MM.1S (cell line): ENCODE measurements around the gene CLDN7.

Source experiments
- DNase-seq: peaks from one replicate; pipeline ENCODE4 v3.0.0-alpha.2; 2015
- H2AFZ ChIP-seq: fragments of 300-600 bp; sonication (generic); 2 replicates; pipeline ENCODE4 v1.6.0; 2016; ENCODE audit warnings: antibody characterized with exemption, low read length
- H3F3A ChIP-seq: fragments of 300-600 bp; sonication (generic); 2 replicates; pipeline ENCODE4 v1.6.1; 2016; ENCODE audit warnings: mild to moderate bottlenecking, antibody characterized with exemption, low read length, moderate library complexity, mixed read lengths; ENCODE audit not compliant: insufficient read depth
- H3K27ac ChIP-seq: fragments of 300-600 bp; sonication (generic); 2 replicates; pipeline ENCODE4 v1.5.1; 2016; ENCODE audit warnings: mild to moderate bottlenecking, low read length
- H3K27me3 ChIP-seq: fragments of 300-600 bp; sonication (generic); replicated peaks from 2 replicates; pipeline ENCODE4 v1.6.0; 2016; ENCODE audit warnings: low read length; ENCODE audit not compliant: insufficient read depth
- H3K36me3 ChIP-seq: fragments of 300-600 bp; sonication (generic); replicated peaks from 2 replicates; pipeline ENCODE4 v1.6.1; 2016; ENCODE audit warnings: mild to moderate bottlenecking, low read length, mixed read lengths; ENCODE audit not compliant: insufficient read depth
- H3K4me1 ChIP-seq: fragments of 300-600 bp; sonication (generic); 2 replicates; pipeline ENCODE4 v1.6.1; 2016; ENCODE audit warnings: low read length, mixed read lengths
- H3K4me2 ChIP-seq: fragments of 300-600 bp; sonication (generic); 2 replicates; pipeline ENCODE4 v1.6.0; 2016; ENCODE audit warnings: low read depth, low read length
- H3K4me3 ChIP-seq: fragments of 300-600 bp; sonication (generic); 2 replicates; pipeline ENCODE4 v1.5.1; 2016; ENCODE audit warnings: low read length, mixed read lengths
- H3K79me2 ChIP-seq: fragments of 300-600 bp; sonication (generic); 2 replicates; pipeline ENCODE4 v1.6.1; 2016; ENCODE audit warnings: mixed run types, low read length, mixed read lengths
- H3K9ac ChIP-seq: fragments of 300-600 bp; sonication (generic); 2 replicates; pipeline ENCODE4 v1.6.1; 2016; ENCODE audit warnings: low read length, mixed read lengths
- H3K9me2 ChIP-seq: fragments of 300-600 bp; sonication (generic); replicated peaks from 2 replicates; pipeline ENCODE4 v1.6.1; 2016; ENCODE audit warnings: mild to moderate bottlenecking, low read length, mixed read lengths; ENCODE audit not compliant: insufficient read depth
- H3K9me3 ChIP-seq: fragments of 300-600 bp; sonication (generic); replicated peaks from 2 replicates; pipeline ENCODE4 v1.6.1; 2016; ENCODE audit warnings: mild to moderate bottlenecking, low read length, mixed read lengths; ENCODE audit not compliant: insufficient read depth
- H4K20me1 ChIP-seq: fragments of 300-600 bp; sonication (generic); 2 replicates; pipeline ENCODE4 v1.6.1; 2016; ENCODE audit warnings: mild to moderate bottlenecking, low read length, moderate library complexity, mixed read lengths; ENCODE audit not compliant: insufficient read depth
- CTCF ChIP-seq: fragments of 300-600 bp; sonication (generic); IDR thresholded peaks from 2 replicates; pipeline ENCODE4 v1.5.1; 2016; ENCODE audit warnings: antibody characterized with exemption, low read length, mixed read lengths
- EZH2 ChIP-seq: fragments of 300-600 bp; sonication (generic); optimal IDR thresholded peaks from 2 replicates; pipeline ENCODE3; 2017; ENCODE audit warnings: low read depth, mild to moderate bottlenecking, antibody characterized with exemption, low read length, mixed read lengths
- EZH2phosphoT487 ChIP-seq: fragments of 300-600 bp; sonication (generic); IDR thresholded peaks from 2 replicates; pipeline ENCODE4 v1.6.1; 2018; ENCODE audit warnings: antibody characterized with exemption, low read length

Gene CLDN7

GRCh38 chr17:7233701-7234082 is 28.6 kb downstream of the CLDN7 start:
- Histone ChIP-seq H3K9me3 (no peaks in the 10 kb centered on the region), H3K27me3 (no peaks in the 10 kb centered on the region), H3K4me2 (peak overlapping the region; percentile 97), H3K9me2 (no peaks in the 10 kb centered on the region), H3K4me3 (peak overlapping the region; percentile 99), H2AFZ (peak overlapping the region; percentile 86), H3K27ac (peak overlapping the region; percentile 46; the same call in 1 of the 2 replicates), H4K20me1 (no peaks in the 10 kb centered on the region), H3K4me1 (peaks cover 19% of the 10 kb centered on the region), H3K79me2 (peaks cover 80% of the 10 kb centered on the region), H3K9ac (peak overlapping the region; percentile 79), H3F3A (peaks cover 25% of the 10 kb centered on the region), H3K36me3 (no peaks in the 10 kb centered on the region; the same call in 1 of the 2 replicates)
- TF ChIP-seq EZH2: no peak
- no peak for TF ChIP-seq CTCF
- TF ChIP-seq EZH2phosphoT487: no peak
- no peak for DNase-seq

GRCh38 chr17:7232114-7232513 is 30.2 kb downstream of the CLDN7 start:
- Histone ChIP-seq H3F3A (peaks cover 17% of the 10 kb centered on the region), H3K36me3 (no peaks in the 10 kb centered on the region; the same call in 1 of the 2 replicates), H4K20me1 (no peaks in the 10 kb centered on the region)

GRCh38 chr17:7229504-7229903 is 32.8 kb downstream of the CLDN7 start:
- Histone ChIP-seq H2AFZ (no peak overlapping the region), H3K27me3 (no peaks in the 10 kb centered on the region), H3K27ac (no peak overlapping the region), H3K9ac (no peak overlapping the region), H3K9me2 (no peaks in the 10 kb centered on the region), H3K9me3 (no peaks in the 10 kb centered on the region), H3F3A (0 out of 2 replicates have a peak, but pooled peaks cover under 1% of the 10 kb centered on the region), H3K4me2 (no peak overlapping the region), H3K79me2 (peaks cover 45% of the 10 kb centered on the region), H4K20me1 (no peaks in the 10 kb centered on the region), H3K4me3 (no peak overlapping the region), H3K36me3 (no peaks in the 10 kb centered on the region), H3K4me1 (peaks cover 4% of the 10 kb centered on the region; the same call in 1 of the 2 replicates)
- no peak for TF ChIP-seq CTCF
- TF ChIP-seq EZH2phosphoT487: no peak
- no peak for TF ChIP-seq EZH2
- no peak for DNase-seq

More at GRCh38 chr17:7232114-7232513, 30.2 kb downstream of the CLDN7 start:
- Histone ChIP-seq H3K4me3 (no peak overlapping the region), H3K4me1 (peaks cover 15% of the 10 kb centered on the region), H2AFZ (no peak overlapping the region), H3K9ac (no peak overlapping the region), H3K27ac (no peak overlapping the region), H3K9me3 (no peaks in the 10 kb centered on the region), H3K9me2 (no peaks in the 10 kb centered on the region), H3K79me2 (peaks cover 71% of the 10 kb centered on the region), H3K4me2 (no peak overlapping the region), H3K27me3 (no peaks in the 10 kb centered on the region)
- TF ChIP-seq CTCF (no peak), EZH2 (no peak), EZH2phosphoT487 (no peak)
- no peak for DNase-seq
